ENCODE data around the gene MTLN.

DNA sequence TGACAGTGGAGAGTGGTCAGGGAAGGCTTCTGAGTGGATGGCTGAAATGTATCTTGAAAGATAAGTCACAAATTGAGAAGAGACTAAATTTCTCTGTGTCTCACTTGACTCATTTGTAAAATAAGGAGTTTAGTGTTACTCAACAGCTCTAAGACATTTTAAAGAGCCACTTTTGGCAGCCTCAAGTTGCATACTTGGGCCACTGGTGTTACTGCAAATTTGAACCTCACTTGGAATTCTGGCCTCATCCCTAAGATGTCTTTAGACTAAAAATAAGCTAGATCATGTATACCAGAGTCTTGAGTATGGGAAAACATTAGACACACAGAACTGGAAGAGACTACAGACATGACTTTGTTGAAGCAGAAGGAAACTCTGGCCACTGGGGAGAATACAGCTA lies 4.5 kb upstream of the MTLN start:
- TF ChIP-seq POLR2A (IDR thresholded peaks at IDR 0.05; ENCODE audit: insufficient read depth in 1 of 2, low read depth in 2 of 2, low read length in 2 of 2): no peak
- no peak for TF ChIP-seq CHD4 (IDR thresholded peaks at IDR 0.05; ENCODE audit: borderline replicate concordance, low read length)
- TF ChIP-seq TCF7 (IDR thresholded peaks at IDR 0.05; ENCODE audit: low read depth): no peak
- no peak for TF ChIP-seq ARNT2 (CRISPR knock-in tag; IDR thresholded peaks at IDR 0.05; ENCODE audit: low read depth)
- no peak for TF ChIP-seq SMARCC2 (IDR thresholded peaks at IDR 0.05)

Measured in HepG2 (cell line).